ENCODE data around the gene NRBF2.

The NRBF2 gene

GRCh38 chr10:63166742-63167258 lies 33.7 kb downstream of the NRBF2 start:
- DNase-seq = no peak

GRCh38 chr10:63168821-63169462 lies 35.8 kb downstream of the NRBF2 start:
- no peak for DNase-seq

- DNase-seq = no peak
These were observed 36.5 kb downstream of the NRBF2 start for GRCh38 chr10:63169624-63170023.

- DNase-seq = no peak
These were observed 38.2 kb downstream of the NRBF2 start for GRCh38 chr10:63171255-63171855.

- no peak for DNase-seq
These were observed 38.8 kb downstream of the NRBF2 start for GRCh38 chr10:63171926-63172325.

GRCh38 chr10:63173468-63174232 lies 40.5 kb downstream of the NRBF2 start:
- DNase-seq = no peak

- DNase-seq = no peak
These were observed 42.4 kb downstream of the NRBF2 start for GRCh38 chr10:63175534-63175933.

GRCh38 chr10:63192826-63193225 lies 59.7 kb downstream of the NRBF2 start:
- no peak for DNase-seq

GRCh38 chr10:63197344-63198092 lies 64.4 kb downstream of the NRBF2 start:
- DNase-seq = no peak

- no peak for DNase-seq
These were observed 66.6 kb downstream of the NRBF2 start for GRCh38 chr10:63199716-63200115.

GRCh38 chr10:63200431-63200830 lies 67.3 kb downstream of the NRBF2 start:
- no peak for DNase-seq

- no peak for DNase-seq
These were observed 68.0 kb downstream of the NRBF2 start for GRCh38 chr10:63201118-63201517.
